SKM-1 treated with dmso at 0.1 percent for 144 hours (cell line): Measurements from ENCODE around the gene NDUFS4.
"Not testable (repeated sequence)": the region's sequence is repeated elsewhere in the genome, so short reads cannot be mapped to it uniquely, and the experiment has no call there.

Experiments
- DNase-seq: peaks from one replicate; lab custom pipeline; 2025; ENCODE audit not compliant: unreplicated experiment; lab: John Stamatoyannopoulos, UW

The NDUFS4 gene

GRCh38 chr5:53560506-53561191, at the start of gene NDUFS4:
Gene NDUFS4 (plus strand): TSS chr5:53560639. CDS start chr5:53560663, 24 bp downstream.
- peak; percentile 80 for DNase-seq

DNA sequence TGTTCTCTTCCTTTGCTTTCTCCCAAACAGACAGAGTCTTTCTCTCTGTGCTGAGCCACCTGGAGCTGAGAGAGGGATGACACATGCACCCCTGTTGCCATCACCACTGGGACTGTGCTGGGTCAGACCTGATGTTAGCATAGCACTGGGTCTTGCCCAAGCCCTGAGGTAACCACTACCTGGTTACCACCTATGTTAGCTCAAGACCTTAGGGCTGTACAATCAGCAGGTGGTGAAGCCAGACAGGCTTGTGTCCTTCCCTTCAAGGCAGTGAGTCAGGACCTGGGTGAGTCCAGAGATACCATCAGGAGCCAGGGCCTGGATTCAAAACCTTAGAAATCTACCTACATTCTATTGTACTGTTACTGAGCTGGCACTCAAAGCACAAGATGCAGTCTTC, 47.9 kb upstream of the NDUFS4 start:
- DNase-seq: no peak

DNA sequence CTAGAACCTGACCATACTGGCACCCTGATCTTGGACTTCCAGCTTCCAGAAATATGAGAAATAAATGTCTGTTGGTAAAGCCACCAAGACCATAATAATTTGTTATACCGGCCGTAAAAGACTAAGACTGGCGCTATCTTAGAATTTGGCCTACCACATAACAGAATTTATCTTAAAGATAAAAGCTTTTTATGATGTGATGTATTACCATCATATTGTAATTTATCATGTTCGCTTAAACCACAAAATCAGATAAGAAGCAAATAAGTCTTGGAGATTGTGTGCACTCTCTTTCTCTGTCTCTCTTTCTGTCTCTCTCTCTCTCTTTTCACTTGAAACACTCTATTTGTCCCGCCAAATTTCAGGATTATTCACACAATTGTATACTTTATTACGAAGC, 44.5 kb upstream of the NDUFS4 start:
- no peak for DNase-seq

GRCh38 chr5:53520813-53521212, 39.6 kb upstream of the NDUFS4 start:
- no peak for DNase-seq

DNA sequence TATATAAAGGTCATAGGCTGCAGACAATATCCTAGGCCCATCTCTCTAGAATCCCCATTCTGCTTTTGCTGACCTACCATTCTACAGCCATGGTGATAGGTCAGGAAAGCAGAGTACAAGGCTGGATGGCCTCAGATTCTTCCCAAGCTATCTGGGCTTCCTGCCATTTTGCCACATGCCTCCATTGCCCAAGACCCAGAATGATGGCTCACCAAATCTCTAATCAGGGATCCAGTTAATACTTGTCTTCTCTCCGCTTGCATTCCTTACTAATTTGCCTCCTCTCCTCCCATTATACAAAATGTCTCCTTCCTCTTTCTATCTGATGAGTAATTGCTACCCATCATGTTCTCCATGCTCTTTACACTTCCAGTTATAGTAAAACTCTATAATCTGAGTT, 22.7 kb upstream of the NDUFS4 start:
- DNase-seq: no peak

DNA sequence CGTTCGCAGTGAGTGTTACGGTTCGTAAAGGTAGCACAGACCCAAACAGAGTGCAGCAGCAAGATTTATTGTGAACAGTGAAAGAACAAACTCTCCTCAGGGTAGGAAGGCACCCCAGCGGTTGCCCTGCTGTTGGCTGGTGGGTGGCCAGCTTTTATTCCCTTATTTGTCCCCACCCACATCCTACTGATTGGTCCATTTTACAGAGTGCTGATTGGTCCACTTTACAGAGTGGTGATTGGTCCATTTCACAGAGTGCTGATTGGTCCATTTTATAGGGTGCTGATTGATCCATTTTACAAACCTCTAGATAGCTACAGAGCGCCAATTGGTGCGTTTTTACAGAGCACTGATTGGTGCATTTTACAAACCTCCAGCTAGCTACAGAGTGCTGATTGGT, 19.7 kb upstream of the NDUFS4 start:
- not testable (repeated sequence) for DNase-seq

GRCh38 chr5:53541859-53542258, 18.6 kb upstream of the NDUFS4 start:
- DNase-seq: no peak

- no peak for DNase-seq
These were observed 17.5 kb upstream of the NDUFS4 start for GRCh38 chr5:53542926-53543325.

GRCh38 chr5:53543401-53543800, 17.0 kb upstream of the NDUFS4 start:
- DNase-seq: no peak

DNA sequence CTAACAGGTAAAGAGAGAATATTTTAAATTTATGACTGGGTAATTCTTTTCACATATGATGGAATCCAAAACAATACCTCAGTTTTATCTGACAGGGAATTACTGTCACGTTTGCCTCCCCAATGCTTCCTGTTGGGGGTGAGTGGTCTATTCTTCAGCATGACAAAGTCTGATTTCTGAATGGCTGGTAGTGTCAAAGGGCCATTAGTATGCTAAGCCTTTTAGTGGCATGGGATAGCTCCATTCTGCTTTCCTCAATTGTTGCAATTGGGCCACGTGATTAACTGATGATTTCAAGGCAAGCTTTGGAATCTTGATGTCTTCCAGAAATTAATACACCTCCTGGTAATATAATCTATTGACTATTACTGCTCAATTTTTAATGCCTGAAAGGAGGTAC, 14.7 kb upstream of the NDUFS4 start:
- DNase-seq: no peak

- DNase-seq: no peak
These were observed 13.2 kb upstream of the NDUFS4 start for GRCh38 chr5:53547226-53547625.

DNA sequence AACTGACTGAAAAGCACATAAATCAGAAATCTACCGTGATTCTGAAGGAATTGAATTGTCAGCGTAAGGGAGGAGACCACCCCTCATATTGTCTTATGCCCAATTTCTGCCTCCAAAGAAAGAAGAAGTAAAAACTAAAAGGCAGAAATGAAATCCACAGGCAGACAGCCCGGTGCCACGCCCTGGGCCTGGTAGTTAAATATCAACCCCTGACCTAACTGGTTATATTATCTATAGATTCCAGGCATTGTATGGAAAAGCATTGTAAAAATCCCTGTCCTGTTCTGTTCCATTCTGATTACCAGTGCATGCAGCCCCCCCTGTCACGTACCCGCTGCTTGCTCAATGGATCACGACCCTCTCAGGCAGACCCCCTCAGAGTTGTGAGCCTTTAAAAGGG, 11.9 kb upstream of the NDUFS4 start:
- DNase-seq: not testable (repeated sequence)

- no peak for DNase-seq
These were observed 10.6 kb upstream of the NDUFS4 start for GRCh38 chr5:53549792-53550191.

DNA sequence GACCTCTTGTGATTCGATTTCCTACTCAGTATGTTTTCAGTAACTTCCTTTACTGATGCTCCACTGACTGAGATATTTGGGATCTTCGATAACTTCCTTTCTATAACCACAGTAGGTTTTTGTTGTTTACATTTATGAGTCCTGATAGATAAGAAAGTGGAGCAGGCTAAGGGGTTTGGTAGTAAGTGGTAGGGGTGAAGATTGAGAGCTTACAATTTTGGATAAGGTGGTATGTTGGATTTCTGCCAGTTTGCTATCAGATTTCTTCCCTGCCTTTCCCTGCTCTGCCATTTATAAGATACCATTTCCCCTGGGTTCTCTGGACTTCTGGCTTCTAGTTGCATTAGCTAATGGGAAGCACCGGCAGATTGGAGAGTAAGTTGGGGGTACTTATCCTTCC, 7.9 kb upstream of the NDUFS4 start:
- no peak for DNase-seq

GRCh38 chr5:53554444-53554843, 6.0 kb upstream of the NDUFS4 start:
- DNase-seq: no peak

GRCh38 chr5:53555160-53555559, 5.3 kb upstream of the NDUFS4 start:
- DNase-seq: no peak

- no peak for DNase-seq
These were observed 4.4 kb upstream of the NDUFS4 start for GRCh38 chr5:53556001-53556400.

- no peak for DNase-seq
These were observed 3.1 kb upstream of the NDUFS4 start for GRCh38 chr5:53557386-53557785.

DNA sequence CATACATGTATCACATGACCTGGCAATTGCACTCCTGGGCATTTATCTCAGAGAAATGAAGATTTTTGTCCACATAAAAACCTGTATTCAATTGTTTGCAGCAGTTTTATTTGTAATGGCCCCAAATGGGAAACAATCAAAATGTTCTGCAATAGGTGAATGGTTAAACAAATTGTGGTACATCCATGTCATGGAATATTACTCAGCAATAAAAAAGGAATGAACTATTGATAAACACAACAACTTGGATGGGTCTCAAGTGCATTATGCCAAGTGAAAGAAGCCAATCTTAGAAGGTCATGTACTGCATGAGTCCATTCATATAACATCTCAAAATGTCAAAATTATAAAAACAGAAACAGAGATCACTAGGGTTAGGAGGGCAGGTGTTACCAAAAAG, 1.5 kb upstream of the NDUFS4 start:
- no peak for DNase-seq

- DNase-seq: no peak
These were observed 411 bp upstream of the NDUFS4 start for GRCh38 chr5:53560028-53560427.

DNA sequence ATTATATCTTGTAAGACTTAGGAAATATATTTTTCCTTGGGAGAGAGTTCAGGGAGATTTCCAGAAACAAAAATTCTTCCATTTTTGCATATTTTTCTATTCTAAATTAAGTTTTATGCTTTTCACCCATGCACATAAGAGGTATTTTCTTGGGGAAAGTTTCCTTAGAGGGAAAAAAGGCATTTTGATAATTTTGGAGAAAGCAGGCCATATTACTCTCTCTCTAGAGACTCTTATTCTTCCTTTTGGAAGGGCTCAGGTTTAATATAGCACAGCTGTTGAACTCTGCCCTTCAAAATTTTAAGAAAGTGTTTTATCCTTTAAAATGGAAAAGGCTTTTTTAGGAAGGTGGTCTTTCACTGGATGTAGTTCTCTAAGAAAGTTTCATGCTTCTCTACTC, 8.0 kb downstream of the NDUFS4 start:
- no peak for DNase-seq

DNA sequence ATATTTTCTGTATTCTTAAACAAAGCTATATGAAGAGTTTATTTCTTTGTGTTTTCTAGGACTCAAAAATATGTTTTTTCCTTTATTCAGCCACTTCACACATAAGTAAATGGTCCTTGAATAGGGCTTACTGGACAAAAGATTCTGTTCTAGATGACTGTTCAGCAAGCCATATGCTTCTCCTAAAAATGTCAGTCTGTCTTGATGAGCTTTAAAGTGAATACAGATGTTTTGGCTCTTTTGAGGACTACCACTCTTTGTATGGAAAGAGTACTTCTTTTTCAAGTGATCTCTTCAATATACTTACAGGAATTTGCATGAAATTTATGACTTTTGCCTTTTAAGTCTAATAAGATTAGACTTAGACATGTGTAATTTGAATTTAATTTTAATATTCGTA, 8.4 kb downstream of the NDUFS4 start:
- no peak for DNase-seq

GRCh38 chr5:53569453-53569852, 9.0 kb downstream of the NDUFS4 start:
- DNase-seq: no peak
